ENCODE data around the gene FBXL17. TPM values are rescaled to one million over a fixed set of nuclear protein-coding genes. Genes with fewer than 3 reads are reported as not detected.
"Not testable (repeated sequence)": the region's sequence is repeated elsewhere in the genome, so short reads cannot be mapped to it uniquely, and the experiment has no call there.

FBXL17 gene
- polyA plus RNA-seq, 1 of the 3 experiments (the other 2 are of a cell fraction): 4.4 TPM

- TF ChIP-seq, protein P1, sequence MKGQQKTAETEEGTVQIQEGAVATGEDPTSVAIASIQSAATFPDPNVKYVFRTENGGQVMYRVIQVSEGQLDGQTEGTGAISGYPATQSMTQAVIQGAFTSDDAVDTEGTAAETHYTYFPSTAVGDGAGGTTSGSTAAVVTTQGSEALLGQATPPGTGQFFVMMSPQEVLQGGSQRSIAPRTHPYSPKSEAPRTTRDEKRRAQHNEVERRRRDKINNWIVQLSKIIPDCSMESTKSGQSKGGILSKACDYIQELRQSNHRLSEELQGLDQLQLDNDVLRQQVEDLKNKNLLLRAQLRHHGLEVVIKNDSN (IDR thresholded peaks at IDR 0.05; ENCODE audit: borderline replicate concordance, low read depth): no peak
- TF ChIP-seq RXRA (IDR thresholded peaks at IDR 0.05; ENCODE audit: borderline replicate concordance, low read depth) (no peak), CTCF (IDR thresholded peaks at IDR 0.05) (no peak), TEAD4 (IDR thresholded peaks at IDR 0.05; ENCODE audit: borderline replicate concordance, insufficient read depth) (no peak)
Observed at GRCh38 chr5:108398964-108399363, 17.1 kb upstream of the FBXL17 start (continued).

- H3K36me3 ChIP-seq (replicated peaks in 1 of 2; ENCODE audit: control insufficient read depth in 1 of 2, insufficient read depth in 2 of 2, low read length in 1 of 2); DNase-seq; H3K4me1 ChIP-seq (ENCODE audit: control insufficient read depth in 1 of 2, insufficient read depth in 2 of 2, low read depth in 1 of 2, low read length in 1 of 2); H3K9me2 ChIP-seq; H3K4me3 ChIP-seq (ENCODE audit: low read depth in 2 of 2, low read length in 1 of 2); H3F3A ChIP-seq (replicated peaks; ENCODE audit: insufficient read depth); H2AFZ ChIP-seq (ENCODE audit: low read depth); H3K4me2 ChIP-seq; H3K27ac ChIP-seq (ENCODE audit: low read depth in 2 of 2, low read length in 1 of 2); POLR2A ChIA-PET; H4K20me1 ChIP-seq (ENCODE audit: insufficient read depth); H3K27me3 ChIP-seq (ENCODE audit: insufficient read depth); H3K9ac ChIP-seq; H3K9me3 ChIP-seq; CTCF ChIA-PET; H3K79me2 ChIP-seq (ENCODE audit: insufficient read depth): not testable (repeated sequence)
- WGBS (ENCODE audit: low lambda C conversion rate): 87% methylated on average over 5 of the region's 5 CpGs
Observed at GRCh38 chr5:108396837-108397236, 14.9 kb upstream of the FBXL17 start.

DNA sequence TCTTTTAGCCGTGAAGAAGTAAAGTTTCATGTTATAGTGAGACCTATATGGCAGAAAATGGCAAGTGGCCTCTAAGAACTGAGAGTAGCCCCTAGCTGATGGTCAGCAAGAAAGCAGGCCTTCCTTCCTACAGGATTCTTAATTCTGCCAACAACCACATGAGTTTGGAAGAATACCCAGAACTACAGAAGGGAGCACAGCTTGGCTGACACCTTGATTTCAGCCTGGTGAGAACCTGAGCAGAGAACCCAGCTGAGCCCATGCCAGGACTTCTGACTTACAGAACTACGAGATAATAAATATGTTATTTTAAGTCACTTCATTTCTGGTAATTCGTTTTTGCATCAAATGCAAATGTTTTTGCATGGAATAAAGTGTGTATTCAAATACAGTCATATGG, 5.9 kb upstream of the FBXL17 start:
- H3K4me2 ChIP-seq: no peak overlapping the region
- ChIA-PET CTCF (no interaction called here), POLR2A (no interaction called here)
- no peak overlapping the region for H3K4me3 ChIP-seq (ENCODE audit: low read depth in 2 of 2, low read length in 1 of 2)
- peaks cover 5% of the 10 kb centered on the region for H3F3A ChIP-seq (replicated peaks; ENCODE audit: insufficient read depth)
- TF ChIP-seq FOXJ3 (CRISPR knock-in tag; IDR thresholded peaks at IDR 0.05) (no peak), RFX5 (IDR thresholded peaks at IDR 0.05; ENCODE audit: low read length) (no peak), GABPA (IDR thresholded peaks at IDR 0.05; ENCODE audit: low read depth) (no peak), SIN3A (IDR thresholded peaks at IDR 0.05; ENCODE audit: borderline replicate concordance, low read depth, low read length) (no peak), EZH2phosphoT487 (IDR thresholded peaks at IDR 0.05; ENCODE audit: borderline replicate concordance, low read depth) (no peak), MEF2A (IDR thresholded peaks at IDR 0.05; ENCODE audit: borderline replicate concordance, low read depth) (no peak), NFIC (IDR thresholded peaks at IDR 0.05; ENCODE audit: borderline replicate concordance) (no peak), FOXM1 (IDR thresholded peaks at IDR 0.05; ENCODE audit: low read depth) (no peak), MXI1 (IDR thresholded peaks at IDR 0.05; ENCODE audit: low read depth, low read length) (no peak), ELF1 (IDR thresholded peaks at IDR 0.05) (no peak), JUND (IDR thresholded peaks at IDR 0.05) (no peak)
- TF ChIP-seq, protein P2, sequence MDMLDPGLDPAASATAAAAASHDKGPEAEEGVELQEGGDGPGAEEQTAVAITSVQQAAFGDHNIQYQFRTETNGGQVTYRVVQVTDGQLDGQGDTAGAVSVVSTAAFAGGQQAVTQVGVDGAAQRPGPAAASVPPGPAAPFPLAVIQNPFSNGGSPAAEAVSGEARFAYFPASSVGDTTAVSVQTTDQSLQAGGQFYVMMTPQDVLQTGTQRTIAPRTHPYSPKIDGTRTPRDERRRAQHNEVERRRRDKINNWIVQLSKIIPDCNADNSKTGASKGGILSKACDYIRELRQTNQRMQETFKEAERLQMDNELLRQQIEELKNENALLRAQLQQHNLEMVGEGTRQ (IDR thresholded peaks at IDR 0.05; ENCODE audit: borderline replicate concordance, low read depth, low read length): no peak
- TF ChIP-seq, protein P3, sequence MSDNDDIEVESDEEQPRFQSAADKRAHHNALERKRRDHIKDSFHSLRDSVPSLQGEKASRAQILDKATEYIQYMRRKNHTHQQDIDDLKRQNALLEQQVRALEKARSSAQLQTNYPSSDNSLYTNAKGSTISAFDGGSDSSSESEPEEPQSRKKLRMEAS (IDR thresholded peaks at IDR 0.05; ENCODE audit: low read depth): no peak
- TF ChIP-seq, protein P4, sequence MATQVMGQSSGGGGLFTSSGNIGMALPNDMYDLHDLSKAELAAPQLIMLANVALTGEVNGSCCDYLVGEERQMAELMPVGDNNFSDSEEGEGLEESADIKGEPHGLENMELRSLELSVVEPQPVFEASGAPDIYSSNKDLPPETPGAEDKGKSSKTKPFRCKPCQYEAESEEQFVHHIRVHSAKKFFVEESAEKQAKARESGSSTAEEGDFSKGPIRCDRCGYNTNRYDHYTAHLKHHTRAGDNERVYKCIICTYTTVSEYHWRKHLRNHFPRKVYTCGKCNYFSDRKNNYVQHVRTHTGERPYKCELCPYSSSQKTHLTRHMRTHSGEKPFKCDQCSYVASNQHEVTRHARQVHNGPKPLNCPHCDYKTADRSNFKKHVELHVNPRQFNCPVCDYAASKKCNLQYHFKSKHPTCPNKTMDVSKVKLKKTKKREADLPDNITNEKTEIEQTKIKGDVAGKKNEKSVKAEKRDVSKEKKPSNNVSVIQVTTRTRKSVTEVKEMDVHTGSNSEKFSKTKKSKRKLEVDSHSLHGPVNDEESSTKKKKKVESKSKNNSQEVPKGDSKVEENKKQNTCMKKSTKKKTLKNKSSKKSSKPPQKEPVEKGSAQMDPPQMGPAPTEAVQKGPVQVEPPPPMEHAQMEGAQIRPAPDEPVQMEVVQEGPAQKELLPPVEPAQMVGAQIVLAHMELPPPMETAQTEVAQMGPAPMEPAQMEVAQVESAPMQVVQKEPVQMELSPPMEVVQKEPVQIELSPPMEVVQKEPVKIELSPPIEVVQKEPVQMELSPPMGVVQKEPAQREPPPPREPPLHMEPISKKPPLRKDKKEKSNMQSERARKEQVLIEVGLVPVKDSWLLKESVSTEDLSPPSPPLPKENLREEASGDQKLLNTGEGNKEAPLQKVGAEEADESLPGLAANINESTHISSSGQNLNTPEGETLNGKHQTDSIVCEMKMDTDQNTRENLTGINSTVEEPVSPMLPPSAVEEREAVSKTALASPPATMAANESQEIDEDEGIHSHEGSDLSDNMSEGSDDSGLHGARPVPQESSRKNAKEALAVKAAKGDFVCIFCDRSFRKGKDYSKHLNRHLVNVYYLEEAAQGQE (IDR thresholded peaks at IDR 0.05; ENCODE audit: low read depth, low read length): no peak
- H3K9me3 ChIP-seq: no peaks in the 10 kb centered on the region
- 84% methylated on average over 3 of the region's 3 CpGs for WGBS (ENCODE audit: low lambda C conversion rate)
- H3K27ac ChIP-seq (ENCODE audit: low read depth in 2 of 2, low read length in 1 of 2): no peak overlapping the region
- H3K79me2 ChIP-seq (ENCODE audit: insufficient read depth): no peaks in the 10 kb centered on the region
- H3K36me3 ChIP-seq (replicated peaks in 1 of 2; ENCODE audit: control insufficient read depth in 1 of 2, insufficient read depth in 2 of 2, low read length in 1 of 2): no peaks in the 10 kb centered on the region
- H3K9ac ChIP-seq: no peak overlapping the region
- H2AFZ ChIP-seq (ENCODE audit: low read depth): no peak overlapping the region
- no peaks in the 10 kb centered on the region for H3K9me2 ChIP-seq
- H3K4me1 ChIP-seq (ENCODE audit: control insufficient read depth in 1 of 2, insufficient read depth in 2 of 2, low read depth in 1 of 2, low read length in 1 of 2): peaks cover 0 to 7% of the 10 kb centered on the region in 2 experiments; a peak in 3 of 4 replicates
- DNase-seq: no peak
- H3K27me3 ChIP-seq (ENCODE audit: insufficient read depth): no peaks in the 10 kb centered on the region
- H4K20me1 ChIP-seq (ENCODE audit: insufficient read depth): no peaks in the 10 kb centered on the region

Data from SK-N-SH (cell line).